Vagina (tissue), 2 donors: Measurements from ENCODE around the gene FSTL5.

Experiments used
- POLR2AphosphoS5 ChIP-seq, 2 donors: sonication (generic); formaldehyde crosslinking; IDR thresholded peaks; one replicate each; pipeline ENCODE4 v1.9.0; 2017; ENCODE audit warnings: antibody characterized with exemption in 2 of 2, mild to moderate bottlenecking in 2 of 2, low read depth in 1 of 2; ENCODE audit not compliant: insufficient read depth in 1 of 2
- TF ChIP-seq, protein P1 (sequence below), 3 experiments: fragments of 450-650 bp in 2 of 3; fragments of 200-600 bp in 1 of 3; sonication (generic) in 1 of 3; IDR thresholded peaks; one replicate each; pipeline ENCODE4 v1.5.1; 2017 to 2019; ENCODE audit warnings: antibody characterized with exemption in 3 of 3, mild to moderate bottlenecking in 2 of 3, moderate library complexity in 2 of 3

DNA sequence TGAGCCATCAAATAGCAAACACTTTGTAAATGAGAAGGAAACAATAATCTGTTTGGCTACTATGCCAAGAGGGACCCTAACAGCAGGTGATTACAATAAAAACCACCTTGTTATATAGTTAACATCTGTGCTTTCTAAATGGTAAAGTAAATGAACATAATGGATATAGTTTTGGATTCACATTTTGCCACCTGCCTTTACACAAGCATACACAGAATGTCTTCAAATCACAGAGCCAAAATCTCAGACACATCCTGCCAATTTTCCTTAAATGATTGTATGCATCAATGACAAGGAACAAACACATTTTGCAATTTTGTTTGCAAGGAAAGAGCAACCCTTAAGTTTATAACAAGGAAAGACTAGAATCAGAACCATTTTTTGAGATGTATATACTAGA, 334.2 kb downstream of the FSTL5 start:
- no peak for TF ChIP-seq POLR2AphosphoS5 (IDR thresholded peaks at IDR 0.05; ENCODE audit: insufficient read depth in 1 of 2, low read depth in 1 of 2)
- TF ChIP-seq, protein P1, sequence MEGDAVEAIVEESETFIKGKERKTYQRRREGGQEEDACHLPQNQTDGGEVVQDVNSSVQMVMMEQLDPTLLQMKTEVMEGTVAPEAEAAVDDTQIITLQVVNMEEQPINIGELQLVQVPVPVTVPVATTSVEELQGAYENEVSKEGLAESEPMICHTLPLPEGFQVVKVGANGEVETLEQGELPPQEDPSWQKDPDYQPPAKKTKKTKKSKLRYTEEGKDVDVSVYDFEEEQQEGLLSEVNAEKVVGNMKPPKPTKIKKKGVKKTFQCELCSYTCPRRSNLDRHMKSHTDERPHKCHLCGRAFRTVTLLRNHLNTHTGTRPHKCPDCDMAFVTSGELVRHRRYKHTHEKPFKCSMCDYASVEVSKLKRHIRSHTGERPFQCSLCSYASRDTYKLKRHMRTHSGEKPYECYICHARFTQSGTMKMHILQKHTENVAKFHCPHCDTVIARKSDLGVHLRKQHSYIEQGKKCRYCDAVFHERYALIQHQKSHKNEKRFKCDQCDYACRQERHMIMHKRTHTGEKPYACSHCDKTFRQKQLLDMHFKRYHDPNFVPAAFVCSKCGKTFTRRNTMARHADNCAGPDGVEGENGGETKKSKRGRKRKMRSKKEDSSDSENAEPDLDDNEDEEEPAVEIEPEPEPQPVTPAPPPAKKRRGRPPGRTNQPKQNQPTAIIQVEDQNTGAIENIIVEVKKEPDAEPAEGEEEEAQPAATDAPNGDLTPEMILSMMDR (IDR thresholded peaks at IDR 0.05), result no peak
